Left cardiac atrium (tissue), 2 donors: ENCODE measurements around the gene ROM1. TPM values are rescaled to one million over a fixed set of nuclear protein-coding genes. Genes with fewer than 3 reads are reported as not detected.

Experiments
- microRNA-seq, 2 donors: library from miRNA; unstranded; fragments of <30 nt; microRNA quantifications; one replicate each; pipeline ENCODE4 v1.2.0, GENCODE V29; 2020
- total RNA-seq, 2 donors: library from RNA; stranded (reverse); fragmentation: NEBNext Ultra II Directional; extraction: Animal tissue kit (Norgen Biotek cat#: 25700); gene quantifications; one replicate each; pipeline ENCODE4 v1.2.1, GENCODE V29; 2021
- donor health status: DM: no; HTN: yes; CAD: no; lungs with severe emphysema.
- donor health status: DM: yes; HTN: yes; CAD: no.

The ROM1 gene
- total RNA-seq, 2 donors from 2014 or later: 3.7 to 3.8 TPM

Small RNA genes lying within 50 kb of the gene (microRNA-seq; reads per million reads assigned to microRNA genes)
- gene MIR6747: 0 to 1.4 reads per million in 2 donors

Other genes with a start within 250 kb of the ROM1 start
- gene SCGB1A1, start 194.2 kb upstream of the ROM1 start, total RNA-seq: not detected
- 100 to 1,000 TPM; 329 to 404 TPM for gene AHNAK, start 66.5 kb upstream of the ROM1 start, total RNA-seq
- 100 to 1,000 TPM; 833 to 894 TPM for gene EEF1G, start 39.4 kb upstream of the ROM1 start, total RNA-seq
- 10 to 100 TPM in 1 of 2 donors, 1 to 10 TPM in 1; 9.6 to 11.5 TPM for gene TUT1, start 21.7 kb upstream of the ROM1 start, total RNA-seq
- 10 to 100 TPM; 38.1 to 60.6 TPM for gene MTA2, start 11.4 kb upstream of the ROM1 start, total RNA-seq
- 10 to 100 TPM; 29.1 to 46.8 TPM for gene EML3, start 482 bp upstream of the ROM1 start, total RNA-seq
- gene B3GAT3, start 8.7 kb downstream of the ROM1 start, total RNA-seq: 10 to 100 TPM; 20.5 to 22.4 TPM
- gene GANAB, start 33.4 kb downstream of the ROM1 start, total RNA-seq: 100 to 1,000 TPM; 130 to 136 TPM
- gene INTS5, start 40.0 kb downstream of the ROM1 start, total RNA-seq: 10 to 100 TPM; 11.0 to 13.8 TPM
- 10 to 100 TPM; 33.9 to 41.1 TPM for gene C11orf98, start 52.0 kb downstream of the ROM1 start, total RNA-seq
- 10 to 100 TPM in 1 of 2 donors, 1 to 10 TPM in 1; 6.6 to 10.0 TPM for gene CSKMT, start 52.1 kb downstream of the ROM1 start, total RNA-seq
- gene UQCC3, start 58.4 kb downstream of the ROM1 start, total RNA-seq: 1 to 10 TPM; 6.2 to 7.0 TPM
- gene LBHD1, start 59.0 kb downstream of the ROM1 start, total RNA-seq: 1 to 10 TPM; 4.0 to 4.1 TPM
- gene UBXN1, start 65.8 kb downstream of the ROM1 start, total RNA-seq: 10 to 100 TPM; 70.7 to 71.8 TPM
- gene LRRN4CL, start 76.3 kb downstream of the ROM1 start, total RNA-seq: 1 to 10 TPM; 6.1 to 7.3 TPM
- 10 to 100 TPM; 16.8 to 26.7 TPM for gene BSCL2, start 94.2 kb downstream of the ROM1 start, total RNA-seq
- gene GNG3, start 94.4 kb downstream of the ROM1 start, total RNA-seq: not detected
- gene HNRNPUL2, start 114.2 kb downstream of the ROM1 start, total RNA-seq: 10 to 100 TPM; 31.0 to 36.2 TPM
- gene TTC9C, start 115.2 kb downstream of the ROM1 start, total RNA-seq: 10 to 100 TPM; 14.0 to 15.9 TPM
- gene ZBTB3, start 140.9 kb downstream of the ROM1 start, total RNA-seq: 10 to 100 TPM in 1 of 2 donors, 1 to 10 TPM in 1; 7.2 to 10.5 TPM
- gene POLR2G, start 148.3 kb downstream of the ROM1 start, total RNA-seq: 10 to 100 TPM; 32.0 to 39.9 TPM
- 10 to 100 TPM in 1 of 2 donors, 1 to 10 TPM in 1; 8.1 to 11.0 TPM for gene TAF6L, start 158.1 kb downstream of the ROM1 start, total RNA-seq
- 10 to 100 TPM; 20.6 to 22.4 TPM for gene TMEM179B, start 174.1 kb downstream of the ROM1 start, total RNA-seq
- 10 to 100 TPM; 12.0 to 17.6 TPM for gene TMEM223, start 178.7 kb downstream of the ROM1 start, total RNA-seq
- 10 to 100 TPM; 40.5 to 45.6 TPM for gene NXF1, start 192.2 kb downstream of the ROM1 start, total RNA-seq
- 10 to 100 TPM; 22.1 to 23.2 TPM for gene STX5, start 218.8 kb downstream of the ROM1 start, total RNA-seq
- gene TEX54, start 219.6 kb downstream of the ROM1 start, total RNA-seq: not detected
- 10 to 100 TPM; 24.6 to 32.2 TPM for gene WDR74, start 226.3 kb downstream of the ROM1 start, total RNA-seq